ENCODE results near the gene ZP3.
"Not testable (repeated sequence)": the region's sequence is repeated elsewhere in the genome, so short reads cannot be mapped to it uniquely, and the experiment has no call there.

Gene ZP3

GRCh38 chr7:76386691-76387260 lies 38.0 kb upstream of the ZP3 start:
- ChIA-PET CTCF (interaction anchor here (1.0 kb wide), 1 partner anchor 27 kb away, joined by 3 read pairs; no protein-coding TSS in a partner anchor), POLR2A (ENCODE audit: low non-redundant PET) (no interaction called here)
- peak overlapping the region; percentile 91 for H3K27ac ChIP-seq
- DNase-seq (ENCODE audit: low spot score): no peak
- no peak for TF ChIP-seq CTCF (conservative IDR thresholded peaks at IDR 0.05; ENCODE audit: low read depth)

- DNase-seq (ENCODE audit: low spot score); CTCF ChIA-PET; POLR2A ChIA-PET (ENCODE audit: low non-redundant PET): not testable (repeated sequence)
- H3K27ac ChIP-seq: peak overlapping the region; percentile 91
Measured at GRCh38 chr7:76387789-76388188, 37.0 kb upstream of the ZP3 start.

- no peak for DNase-seq (ENCODE audit: low spot score)
- peak overlapping the region; percentile 91 for H3K27ac ChIP-seq
- CTCF ChIA-PET: no interaction called here
- TF ChIP-seq CTCF (conservative IDR thresholded peaks at IDR 0.05; ENCODE audit: low read depth): no peak
- POLR2A ChIA-PET (ENCODE audit: low non-redundant PET): no interaction called here
Measured at GRCh38 chr7:76390092-76390491, 34.7 kb upstream of the ZP3 start.

GRCh38 chr7:76392531-76393115 lies 32.1 kb upstream of the ZP3 start:
- ChIA-PET POLR2A (ENCODE audit: low non-redundant PET) (no interaction called here), CTCF (no interaction called here)
- TF ChIP-seq CTCF (conservative IDR thresholded peaks at IDR 0.05; ENCODE audit: low read depth): no peak
- peak; percentile 30 for DNase-seq (ENCODE audit: low spot score)
- peak overlapping the region; percentile 91 for H3K27ac ChIP-seq

- TF ChIP-seq CTCF (conservative IDR thresholded peaks at IDR 0.05; ENCODE audit: low read depth): no peak
- POLR2A ChIA-PET (ENCODE audit: low non-redundant PET): no interaction called here
- DNase-seq (ENCODE audit: low spot score): peak; percentile 94
- CTCF ChIA-PET: interaction anchor here (0.6 kb wide), 1 partner anchor 9 kb away, joined by 3 read pairs; no protein-coding TSS in a partner anchor
- H3K27ac ChIP-seq: peak overlapping the region; percentile 91
Measured at GRCh38 chr7:76393116-76394031, 31.4 kb upstream of the ZP3 start.

- H3K27ac ChIP-seq: peak overlapping the region; percentile 75
- no peak for DNase-seq (ENCODE audit: low spot score)
- POLR2A ChIA-PET (ENCODE audit: low non-redundant PET): interaction anchor here (0.5 kb wide), 1 partner anchor 31 kb away, joined by 3 read pairs; no protein-coding TSS in a partner anchor
- CTCF ChIA-PET: no interaction called here
- no peak for TF ChIP-seq CTCF (conservative IDR thresholded peaks at IDR 0.05; ENCODE audit: low read depth)
Measured at GRCh38 chr7:76394957-76395356, 29.8 kb upstream of the ZP3 start.

- H3K27ac ChIP-seq: peak overlapping the region; percentile 75
- CTCF ChIA-PET; POLR2A ChIA-PET (ENCODE audit: low non-redundant PET); DNase-seq (ENCODE audit: low spot score): not testable (repeated sequence)
Measured at GRCh38 chr7:76395605-76395964, 29.2 kb upstream of the ZP3 start.
